HG03432 (cell line): ENCODE results near the gene NME4.
"Not testable (repeated sequence)": the region's sequence is repeated elsewhere in the genome, so short reads cannot be mapped to it uniquely, and the experiment has no call there.

Experiments
- ATAC-seq: cut with Tn5 transposase; IDR thresholded peaks from one replicate; pipeline ENCODE4 v1.9.1; 2021; ENCODE audit warnings: mild to moderate bottlenecking, moderate library complexity; ENCODE audit not compliant: unreplicated experiment

NME4 gene

DNA sequence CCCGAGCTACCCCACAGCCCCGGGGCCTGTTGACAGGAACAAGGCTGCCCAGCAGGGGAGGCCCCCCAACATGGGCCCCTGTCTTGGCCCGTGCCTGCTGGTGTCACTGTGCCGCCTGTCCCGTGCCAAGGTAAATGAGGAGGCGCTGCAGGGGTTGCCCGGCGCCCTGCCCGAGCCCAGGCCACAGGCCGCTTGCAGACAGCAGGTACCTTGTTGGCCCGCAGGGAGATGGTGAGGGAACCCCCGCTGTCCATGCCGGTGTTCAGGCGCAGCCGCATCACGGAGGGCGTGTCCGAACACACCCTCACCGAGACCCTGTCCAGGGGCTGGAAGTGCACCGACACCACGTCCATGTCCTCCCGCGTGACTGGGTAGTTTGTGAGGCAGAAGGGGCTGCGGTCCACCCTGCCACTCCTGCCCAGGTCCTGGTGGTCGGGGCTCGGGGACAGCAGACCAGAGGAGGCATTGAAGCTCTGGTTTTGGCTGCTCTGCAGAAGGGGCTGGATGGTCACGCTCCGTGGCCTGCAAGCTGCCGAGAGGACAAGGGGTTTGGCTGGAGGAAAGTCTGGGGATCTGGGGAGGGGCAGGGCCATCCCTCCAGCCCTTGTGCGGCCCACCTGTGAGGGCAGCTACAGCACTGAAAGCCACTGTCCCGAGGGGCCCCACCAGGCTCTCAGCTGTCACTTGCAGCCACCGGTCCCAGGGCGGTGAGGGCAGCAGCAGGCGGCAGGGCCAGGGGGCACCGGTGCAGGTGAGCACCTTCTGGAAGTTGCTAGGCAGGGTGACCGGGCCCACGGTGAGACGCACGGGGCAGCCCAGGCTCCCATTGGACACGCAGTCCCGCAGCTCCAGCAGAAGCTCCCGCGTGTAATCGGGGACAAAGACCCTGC, 20.8 kb upstream of the NME4 start:
- no peak for ATAC-seq

DNA sequence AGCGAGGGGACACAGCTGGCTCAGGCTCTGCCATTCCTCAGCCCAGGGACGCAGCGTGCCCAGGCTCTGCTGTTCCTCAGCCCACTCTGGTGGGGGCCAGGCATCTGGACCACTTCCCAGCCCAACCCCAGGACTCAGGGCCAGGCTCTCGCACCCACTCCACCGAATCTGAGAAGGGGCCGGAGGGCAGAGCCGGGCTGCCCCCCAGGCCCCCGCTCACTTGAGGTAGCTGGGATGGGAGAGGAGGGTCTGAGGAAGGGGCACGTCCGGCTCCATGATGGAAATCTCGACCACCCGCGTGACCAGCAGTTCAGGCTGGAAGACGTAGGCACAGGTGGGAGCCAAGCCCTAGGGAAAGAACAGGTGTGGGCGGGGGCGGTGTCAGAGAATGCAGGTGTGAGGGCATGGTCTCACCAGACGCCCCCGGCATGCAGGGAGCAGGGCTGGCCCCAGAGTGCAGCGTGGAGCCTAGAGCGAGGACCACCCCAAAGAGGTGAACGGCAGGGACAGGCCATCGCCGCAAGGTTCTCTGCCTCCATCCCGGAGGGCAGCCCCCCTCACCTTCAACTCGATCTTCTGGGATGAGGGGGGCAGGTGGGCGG, 20.1 kb upstream of the NME4 start:
- no peak for ATAC-seq

DNA sequence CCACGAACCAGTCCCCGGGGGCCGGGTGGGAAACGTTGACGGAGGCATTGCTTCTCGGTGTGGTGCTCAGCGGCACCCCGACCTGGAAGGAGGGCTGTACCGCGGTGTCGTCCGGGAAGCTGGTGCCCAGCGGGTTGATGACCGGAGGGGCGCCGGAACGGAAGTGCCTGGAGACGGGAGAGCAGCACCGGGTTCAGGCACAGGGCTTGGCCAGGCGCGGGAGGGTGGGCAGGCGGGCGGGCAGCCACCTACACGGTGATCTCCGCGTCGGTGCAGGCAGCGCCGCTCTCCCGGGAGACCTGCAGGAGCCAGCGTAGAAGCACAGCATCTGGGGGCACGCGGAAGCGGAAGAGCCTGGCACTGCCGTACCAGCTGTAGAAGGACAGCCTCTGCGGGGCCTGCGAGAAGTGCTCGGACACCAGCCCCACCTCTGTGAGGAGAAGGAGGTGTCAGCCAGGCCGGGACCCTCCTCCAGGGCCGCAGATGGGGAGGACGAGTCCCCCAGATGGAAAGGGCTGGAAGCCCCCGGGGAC, 19.5 kb upstream of the NME4 start:
- ATAC-seq: no peak

DNA sequence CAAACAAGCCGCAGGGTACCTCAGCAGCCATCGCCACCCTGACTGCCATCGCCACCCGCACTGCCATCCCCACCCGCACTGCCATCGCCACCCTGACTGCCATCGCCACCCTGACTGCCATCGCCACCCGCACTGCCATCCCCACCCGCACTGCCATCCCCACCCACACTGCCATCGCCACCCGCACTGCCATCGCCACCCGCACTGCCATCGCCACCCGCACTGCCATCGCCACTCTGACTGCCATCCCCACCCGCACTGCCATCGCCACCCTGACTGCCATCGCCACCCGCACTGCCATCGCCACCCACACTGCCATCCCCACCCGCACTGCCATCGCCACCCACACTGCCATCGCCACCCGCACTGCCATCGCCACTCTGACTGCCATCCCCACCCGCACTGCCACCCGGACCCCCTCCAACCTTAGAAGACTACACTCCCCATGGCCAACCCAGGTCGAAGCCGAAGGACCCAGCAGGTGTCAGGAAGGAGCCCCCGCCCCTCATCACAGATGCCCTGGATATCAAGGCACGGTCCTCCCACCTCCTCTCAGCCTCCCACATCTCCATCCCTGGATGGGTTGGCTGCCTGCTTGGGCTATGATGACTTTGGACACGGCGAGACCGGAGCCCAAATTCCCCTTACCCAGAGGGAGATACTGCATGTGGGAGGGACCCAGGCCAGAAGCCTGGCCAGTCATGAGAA, 18.7 kb upstream of the NME4 start:
- ATAC-seq: not testable (repeated sequence)

DNA sequence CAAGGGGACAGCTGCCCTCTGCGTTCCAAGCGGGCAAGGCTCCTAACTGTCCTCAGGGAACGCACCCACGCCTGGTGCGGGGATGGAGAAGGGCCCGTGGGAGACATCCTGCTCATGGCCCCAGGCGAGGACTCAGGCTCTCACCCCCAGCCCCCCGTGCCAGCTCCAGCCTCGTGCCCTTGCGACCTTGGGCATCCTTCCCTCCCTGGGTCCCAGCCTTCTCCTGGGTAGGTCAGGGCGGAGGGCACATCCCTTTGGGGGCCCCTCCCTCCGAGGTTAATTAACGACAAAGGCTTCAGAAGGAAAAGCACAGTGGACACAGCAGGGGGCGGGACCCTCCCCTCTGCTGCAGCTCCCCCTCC, 18.2 kb upstream of the NME4 start:
- ATAC-seq: no peak

DNA sequence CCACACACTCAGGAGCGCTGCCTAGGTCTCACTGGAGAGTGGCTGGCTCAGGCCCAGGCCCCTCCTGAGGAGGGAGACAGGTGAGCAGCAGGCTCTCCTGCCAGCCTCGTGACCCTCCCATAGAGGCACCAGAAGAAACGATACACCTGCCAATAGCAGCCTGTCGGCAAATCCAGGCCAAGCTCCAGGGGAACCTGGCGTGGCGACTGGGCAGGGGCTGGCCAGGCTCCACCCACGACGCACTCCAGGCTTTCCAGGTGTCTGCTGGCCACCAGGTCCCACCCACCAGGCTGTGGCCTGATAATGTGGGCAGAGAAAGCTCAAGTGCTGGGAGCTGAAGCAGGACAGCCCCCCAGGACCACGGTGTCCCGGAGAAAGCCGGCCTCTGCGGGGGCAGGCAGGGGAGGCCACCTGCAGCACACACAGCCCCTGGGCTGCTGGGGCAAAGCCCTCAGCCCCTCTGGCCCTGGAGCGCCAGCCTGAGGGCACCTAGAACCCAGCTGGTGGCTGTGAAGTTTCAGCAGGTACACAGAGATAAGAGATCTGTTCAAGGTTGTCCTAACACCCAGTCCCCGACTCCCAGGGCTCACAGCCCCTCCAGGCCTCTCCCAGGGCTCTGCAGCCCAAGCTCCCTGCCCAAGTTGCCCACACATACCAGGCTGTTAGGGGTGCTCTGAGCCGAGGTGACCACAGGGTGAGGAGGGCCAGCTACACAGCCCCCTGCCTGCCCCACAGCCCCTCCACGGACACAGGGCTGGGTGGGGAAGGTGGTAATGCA, 17.6 kb upstream of the NME4 start:
- ATAC-seq: no peak

DNA sequence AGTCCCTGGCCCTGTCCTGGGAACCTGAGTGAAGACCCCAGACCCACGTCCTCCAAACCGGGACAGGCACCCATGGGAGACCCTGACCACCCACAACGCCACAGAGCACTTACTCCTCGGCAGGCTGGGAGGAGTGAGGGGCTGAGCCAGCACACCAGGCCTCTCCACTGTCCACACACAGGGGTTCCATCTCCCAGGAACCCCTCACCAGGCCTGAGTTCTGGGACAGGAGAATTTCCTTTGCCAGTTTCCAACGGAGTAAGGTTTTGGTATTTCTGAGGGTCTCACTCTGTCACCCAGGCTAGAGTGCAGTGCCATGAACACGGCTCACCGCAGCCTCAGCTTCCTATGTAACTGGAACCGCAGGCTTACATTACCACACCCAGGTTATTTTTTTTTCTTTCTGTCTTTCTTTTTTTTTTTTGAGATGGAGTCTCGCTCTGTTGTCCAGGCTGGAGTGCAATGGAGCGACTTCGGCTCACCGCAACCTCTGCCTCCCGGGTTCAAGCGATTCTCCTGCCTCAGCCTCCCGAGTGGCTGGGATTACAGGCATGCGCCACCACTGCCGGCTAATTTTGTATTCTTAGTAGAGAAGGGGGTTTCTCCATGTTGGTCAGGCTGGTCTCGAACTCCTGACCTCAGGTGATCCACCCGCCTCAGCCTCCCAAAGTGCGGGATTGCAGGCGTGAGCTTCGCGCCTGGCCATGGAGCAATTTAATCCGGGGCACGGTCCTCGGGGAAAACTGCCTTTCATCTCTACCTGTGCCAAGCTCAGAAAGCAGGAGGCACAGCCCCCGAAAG, 16.8 kb upstream of the NME4 start:
- ATAC-seq: no peak

DNA sequence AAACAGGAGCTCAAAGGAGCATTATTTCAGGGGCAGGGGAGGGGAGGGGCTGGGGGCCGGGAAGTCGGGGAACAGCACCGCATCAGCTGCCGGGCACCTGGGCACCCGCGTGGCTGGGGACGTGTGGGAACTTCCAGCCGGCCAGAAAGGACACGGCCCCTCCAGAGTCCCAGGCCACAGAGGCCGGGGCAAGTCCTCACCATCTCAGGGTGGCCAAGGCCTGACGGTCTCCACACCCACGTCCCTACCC, 16.3 kb upstream of the NME4 start:
- no peak for ATAC-seq

DNA sequence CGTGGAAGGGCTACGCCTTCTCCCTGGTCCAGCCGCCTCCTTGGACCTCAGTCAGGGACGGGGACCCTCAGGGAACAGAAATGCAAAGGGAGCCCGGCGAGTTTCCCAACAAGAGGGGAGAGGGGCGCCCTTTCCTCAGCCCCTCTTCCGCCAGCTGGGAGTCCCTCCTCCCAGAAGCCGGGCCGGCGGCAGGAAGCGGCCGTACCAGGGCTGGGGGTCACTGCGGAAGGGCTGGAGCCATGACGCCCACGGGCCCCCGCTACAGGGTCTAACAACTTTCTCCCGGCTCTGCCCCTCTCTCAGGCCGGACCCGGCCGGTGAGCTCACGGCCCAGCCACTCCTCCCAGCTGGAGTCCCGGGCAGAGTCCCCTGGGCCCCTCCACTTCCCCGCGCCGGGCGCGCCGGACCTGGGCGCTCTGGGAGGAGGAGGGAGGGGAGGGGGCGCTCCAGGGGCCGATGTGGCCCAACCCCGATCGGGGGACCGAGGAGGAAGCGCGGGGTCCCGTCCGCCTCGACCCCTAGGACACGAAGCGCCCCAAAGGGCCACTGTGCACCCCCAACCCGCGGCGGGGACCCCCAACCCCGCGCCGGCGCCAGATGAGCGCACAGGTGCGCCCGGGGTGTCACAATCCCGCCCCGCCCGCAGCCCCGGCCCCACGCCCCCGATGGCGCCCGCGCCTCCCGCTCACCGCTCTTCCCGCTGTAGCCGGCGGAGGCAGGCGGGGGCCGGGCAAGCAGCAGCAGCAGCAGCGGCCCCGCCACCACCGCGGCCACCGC, 15.8 kb upstream of the NME4 start:
- ATAC-seq: peak; percentile 28

DNA sequence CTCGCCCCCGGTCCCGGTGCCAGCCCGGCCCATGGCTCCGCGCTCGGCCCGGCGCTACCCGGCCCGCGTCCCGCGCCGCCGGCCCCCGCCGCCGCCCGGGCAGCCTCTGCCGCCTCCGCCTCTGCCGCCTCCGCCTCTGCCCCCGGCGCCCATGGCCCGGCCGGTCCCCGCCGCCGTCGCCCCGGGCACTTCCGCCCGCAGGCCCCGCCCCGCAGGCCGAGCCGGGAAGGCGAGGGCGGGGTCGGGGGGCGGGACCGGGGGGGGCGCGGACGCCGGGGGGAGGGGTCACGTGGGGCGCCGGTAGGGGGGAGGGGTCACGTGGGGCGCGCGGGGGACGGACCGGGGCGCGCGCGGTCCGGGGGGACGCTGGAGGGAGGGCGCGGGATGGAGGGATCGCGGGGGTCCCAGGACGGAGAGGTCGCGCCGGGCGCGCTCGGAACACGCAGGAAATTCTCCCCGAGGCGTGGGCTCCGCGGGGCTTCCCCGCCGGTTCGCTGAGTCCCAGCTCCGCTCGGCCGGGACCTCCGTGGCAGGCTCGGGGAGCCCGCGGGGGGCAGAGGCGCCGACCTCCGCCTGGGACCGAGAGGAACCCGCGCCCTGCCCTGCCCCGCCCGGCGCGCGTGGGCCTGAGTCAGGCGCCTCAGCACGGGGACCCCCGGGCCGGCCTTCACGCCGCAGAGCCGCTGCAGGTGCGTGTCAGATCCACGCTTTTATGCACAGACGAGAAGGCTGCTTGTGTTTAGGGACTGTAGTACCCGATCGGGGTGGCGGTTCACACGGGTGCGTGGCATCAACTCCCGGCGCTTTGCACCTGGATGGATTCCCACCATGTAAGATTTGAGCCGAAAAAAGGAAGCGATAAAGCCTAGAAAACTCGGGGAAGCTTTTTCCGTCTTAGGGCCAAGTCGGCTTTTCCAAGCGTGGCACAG, 14.9 kb upstream of the NME4 start, which contains the start of gene PGAP6:
PGAP6 (minus strand) TSS at position 190 of the 929 bp plus-strand sequence; CDS start at position 33, 157 bp downstream.
- ATAC-seq: peak; percentile 55

DNA sequence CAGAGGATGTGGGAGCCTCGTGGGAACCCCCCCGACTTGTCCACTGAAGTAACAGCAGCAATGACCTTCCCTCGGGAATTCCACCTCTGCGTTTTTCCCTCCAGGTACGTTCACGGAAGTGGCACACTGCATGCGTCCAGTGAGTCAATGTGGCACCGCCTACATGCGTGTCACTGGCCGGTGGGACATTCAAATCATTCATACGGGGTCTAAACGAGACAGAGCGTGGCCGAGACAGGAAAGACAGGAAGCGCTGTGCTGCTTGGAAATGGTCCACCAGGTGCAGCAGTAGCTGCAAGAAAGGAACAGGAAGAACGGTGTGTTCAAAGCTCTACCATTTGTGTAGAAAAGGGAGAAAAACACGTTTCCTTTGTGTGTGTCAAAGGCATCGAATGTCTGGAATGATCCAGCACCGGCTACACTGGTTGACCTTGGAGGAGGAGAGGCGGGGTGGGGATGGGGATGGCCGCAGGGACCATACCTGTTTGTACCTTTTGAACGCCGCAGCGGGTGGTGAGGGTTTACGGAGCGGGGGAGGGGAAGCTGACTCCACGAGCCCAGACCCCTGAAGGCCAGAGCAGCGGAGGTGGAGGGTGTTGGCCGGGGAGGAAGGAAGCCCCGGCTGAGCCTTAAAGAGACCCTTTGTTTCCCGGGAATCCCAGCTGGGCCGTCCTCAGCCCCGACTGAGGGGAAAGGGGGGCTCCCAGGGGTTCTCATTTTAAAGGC, 13.5 kb upstream of the NME4 start:
- no peak for ATAC-seq

DNA sequence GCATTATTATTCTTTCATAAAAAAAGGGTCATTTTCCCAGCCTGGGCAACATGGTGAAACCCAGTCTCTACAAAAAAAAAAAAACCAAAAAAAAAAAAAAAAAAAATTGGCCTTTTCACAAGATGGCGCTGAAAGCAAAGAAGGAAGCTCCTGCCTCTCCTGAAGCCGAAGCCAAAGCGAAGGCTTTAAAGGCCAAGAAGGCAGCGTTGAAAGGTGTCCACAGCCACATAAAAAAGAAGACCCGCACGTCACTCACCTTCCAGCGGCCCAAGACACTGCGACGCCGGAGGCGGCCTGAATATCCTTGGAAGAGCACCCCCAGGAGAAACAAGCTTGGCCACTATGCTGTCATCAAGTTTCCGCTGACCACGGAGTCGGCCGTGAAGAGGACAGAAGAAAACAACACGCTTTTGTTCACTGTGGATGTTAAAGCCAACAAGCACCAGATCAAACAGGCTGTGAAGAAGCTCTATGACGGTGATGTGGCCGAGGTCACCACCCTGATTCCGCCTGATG, 10.3 kb upstream of the NME4 start:
- no peak for ATAC-seq

DNA sequence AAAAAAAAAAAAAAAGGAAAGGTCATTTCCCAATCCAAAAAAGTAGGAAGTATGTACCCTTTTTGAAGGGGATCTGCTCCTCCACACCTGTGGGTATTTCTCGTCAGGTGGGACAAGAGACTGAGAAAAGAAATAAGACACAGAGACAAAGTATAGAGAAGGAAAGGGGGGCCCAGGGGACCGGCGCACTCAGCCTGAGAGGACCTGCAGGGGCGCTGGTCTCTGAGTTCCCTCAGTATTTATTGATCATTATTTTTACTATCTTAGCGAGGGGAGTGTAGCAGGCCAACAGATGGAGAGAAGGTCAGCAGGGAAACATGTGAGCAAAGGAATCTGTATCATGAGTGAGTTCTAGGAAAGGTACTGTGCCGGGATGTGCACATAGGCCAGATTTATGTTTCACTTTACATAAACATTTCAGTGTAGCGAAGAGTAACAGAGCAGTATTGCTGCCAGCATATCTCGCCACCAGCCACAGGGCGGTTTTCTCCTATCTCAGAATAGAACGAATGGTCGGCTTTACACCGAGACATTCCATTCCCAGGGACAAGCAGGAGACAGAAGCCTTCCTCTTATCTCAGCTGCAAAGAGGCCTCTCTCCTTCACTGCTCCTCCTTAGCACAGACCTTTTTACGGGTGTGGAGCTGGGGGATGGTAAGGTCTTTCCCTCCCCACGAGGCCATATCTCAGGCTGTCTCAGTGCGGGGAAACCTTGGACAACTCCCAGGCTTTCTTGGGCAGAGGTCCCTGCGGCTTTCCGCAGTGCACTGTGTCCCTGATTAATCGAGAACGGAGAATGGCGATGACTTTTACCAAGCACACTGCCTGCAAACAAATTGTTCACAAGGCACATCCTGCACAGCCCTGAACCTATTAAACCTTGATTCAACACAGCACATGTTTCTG, 9.0 kb upstream of the NME4 start:
- ATAC-seq: not testable (repeated sequence)

DNA sequence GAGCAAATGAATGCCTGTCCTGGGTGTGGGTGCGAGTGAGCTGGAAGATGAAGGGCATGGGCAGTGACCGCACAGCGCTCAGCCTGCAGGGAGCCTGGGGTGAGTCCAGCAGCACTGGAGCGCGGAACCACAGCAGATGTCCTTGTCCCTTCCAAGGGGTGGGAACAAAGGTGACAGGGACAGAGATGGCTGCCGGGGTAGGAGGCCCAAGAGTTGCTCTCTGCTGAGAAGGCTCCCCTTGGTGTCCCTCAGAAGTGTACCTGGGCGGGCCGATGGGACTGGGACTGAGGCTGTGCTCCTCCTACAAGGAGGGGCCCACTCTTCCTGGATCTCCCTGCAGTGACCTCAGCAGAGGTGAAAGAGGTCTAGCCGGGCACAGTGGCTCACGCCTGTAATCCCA, 7.6 kb upstream of the NME4 start:
- ATAC-seq: no peak

DNA sequence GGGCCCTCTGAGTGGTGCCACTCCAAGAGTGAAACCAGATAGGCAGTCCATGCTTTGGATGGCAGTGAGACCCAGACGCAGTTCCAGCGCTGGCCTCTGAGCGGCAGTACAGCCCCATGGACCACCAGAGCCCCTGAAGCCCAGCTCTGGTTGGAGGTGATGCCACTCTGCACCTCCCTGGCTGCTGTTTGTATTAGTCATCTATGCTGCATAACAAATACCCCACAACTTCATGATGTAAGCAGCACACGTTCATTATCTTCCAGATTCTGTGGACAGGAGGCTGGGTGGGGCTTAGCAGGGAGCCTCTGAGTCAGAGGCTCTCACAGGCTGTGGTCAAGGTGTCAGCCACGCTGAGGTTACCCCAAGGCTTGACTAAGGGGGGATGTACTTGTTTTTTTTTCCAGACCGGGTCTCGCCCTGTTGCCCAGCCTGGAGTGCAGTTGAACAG, 5.1 kb upstream of the NME4 start:
- no peak for ATAC-seq

DNA sequence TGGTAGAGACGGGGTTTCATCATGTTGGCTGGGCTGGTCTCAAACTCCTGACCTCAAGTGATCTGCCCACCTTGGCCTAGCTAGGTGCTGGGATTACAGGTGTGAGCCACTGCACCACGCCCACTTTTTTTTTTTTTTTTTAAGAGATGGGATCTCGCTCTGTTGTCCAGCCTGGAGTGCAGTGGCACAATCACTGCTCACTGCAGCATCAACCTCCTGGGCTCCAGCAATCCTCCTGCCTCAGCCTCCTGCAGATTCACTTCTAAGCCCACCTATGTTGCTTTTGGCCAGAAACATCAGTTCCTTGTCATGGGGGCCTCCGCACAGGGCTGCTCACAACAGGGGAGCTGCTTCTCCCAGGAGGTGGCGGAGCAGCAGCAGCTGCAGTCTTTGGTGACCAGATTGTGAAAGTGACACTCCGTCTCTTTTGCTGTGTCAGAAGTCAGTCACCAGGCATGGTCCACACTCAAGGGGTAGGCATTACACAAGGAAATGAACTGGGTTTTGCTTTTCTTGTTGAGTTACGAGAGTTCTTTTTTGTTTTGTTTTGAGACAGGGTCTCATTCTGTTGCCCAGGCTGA, 4.5 kb upstream of the NME4 start:
- no peak for ATAC-seq
